Keratinocyte (primary cell): ENCODE measurements around the gene BIN2. TPM values are rescaled to one million over a fixed set of nuclear protein-coding genes. Genes with fewer than 3 reads are reported as not detected.

Experiments used
- DNase-seq: peaks from one replicate; pipeline ENCODE4 v3.0.0-alpha.2; 2011; ENCODE audit warnings: low read depth, missing footprints, low spot score
- FAIRE-seq: peaks from 2 replicates; lab custom pipeline; 2011; peaks lifted over from hg19 to GRCh38; lab: Jason Lieb, UNC
- H2AFZ ChIP-seq: 2 replicates; pipeline ENCODE4 v1.6.0; 2012; ENCODE audit warnings: low read length, control low read depth, inconsistent platforms; ENCODE audit not compliant: control insufficient read depth
- H3K27ac ChIP-seq: 2 replicates; pipeline ENCODE4 v1.5.1; 2011; ENCODE audit warnings: low read length; ENCODE audit not compliant: control insufficient read depth, insufficient read depth
- H3K27me3 ChIP-seq: 3 replicates; pipeline ENCODE4 v1.6.0; 2011; ENCODE audit warnings: low read length; ENCODE audit not compliant: control insufficient read depth, insufficient read depth; ENCODE audit errors: extremely low read depth
- H3K36me3 ChIP-seq, 2 experiments: 2 replicates in 1 of 2; 3 replicates in 1 of 2; pipeline ENCODE4 v1.5.1; 2011; ENCODE audit warnings: low read length in 2 of 2, mild to moderate bottlenecking in 1 of 2; ENCODE audit not compliant: control insufficient read depth in 2 of 2, insufficient read depth in 2 of 2; ENCODE audit errors: extremely low read depth in 1 of 2
- H3K4me1 ChIP-seq: 3 replicates; pipeline ENCODE4 v1.5.1; 2011; ENCODE audit warnings: low read length; ENCODE audit not compliant: control insufficient read depth, insufficient read depth; ENCODE audit errors: extremely low read depth
- H3K4me2 ChIP-seq: 3 replicates; pipeline ENCODE4 v1.6.0; 2011; ENCODE audit warnings: low read depth, low read length; ENCODE audit not compliant: control insufficient read depth, insufficient read depth; ENCODE audit errors: extremely low read depth
- H3K4me3 ChIP-seq, 3 experiments: fragments of 200-600 bp in 1 of 3; sonication (generic) in 1 of 3; 2 replicates in 2 of 3; 3 replicates in 1 of 3; pipeline ENCODE4 v1.5.1; 2011 to 2016; ENCODE audit warnings: low read length in 3 of 3, mild to moderate bottlenecking in 3 of 3, control low read depth in 2 of 3, inconsistent platforms in 1 of 3, low read depth in 1 of 3, mixed read lengths in 1 of 3, mixed run types in 1 of 3, moderate library complexity in 1 of 3; ENCODE audit not compliant: control insufficient read depth in 2 of 3, insufficient read depth in 2 of 3; ENCODE audit errors: extremely low read depth in 1 of 3
- H3K79me2 ChIP-seq: 2 replicates; pipeline ENCODE4 v1.6.0; 2012; ENCODE audit warnings: low read length; ENCODE audit not compliant: control insufficient read depth, insufficient read depth
- H3K9ac ChIP-seq: 3 replicates; pipeline ENCODE4 v1.6.0; 2011; ENCODE audit warnings: low read length; ENCODE audit not compliant: control insufficient read depth, insufficient read depth; ENCODE audit errors: extremely low read depth
- H3K9me1 ChIP-seq: 3 replicates; pipeline ENCODE4 v1.6.0; 2011; ENCODE audit warnings: low read length; ENCODE audit not compliant: control insufficient read depth, insufficient read depth; ENCODE audit errors: extremely low read depth
- H3K9me3 ChIP-seq: 2 replicates; pipeline ENCODE4 v1.5.1; 2012; ENCODE audit warnings: low read depth, low read length; ENCODE audit not compliant: control insufficient read depth
- H4K20me1 ChIP-seq: 3 replicates; pipeline ENCODE4 v1.6.0; 2011; ENCODE audit warnings: low read length; ENCODE audit not compliant: control insufficient read depth, insufficient read depth; ENCODE audit errors: extremely low read depth
- CTCF ChIP-seq, 3 experiments: IDR thresholded peaks in 1 of 3; conservative IDR thresholded peaks in 1 of 3; optimal IDR thresholded peaks in 1 of 3; 2 replicates in 2 of 3; 3 replicates in 1 of 3; pipeline versions ENCODE3 to v1.5.1; 2011; ENCODE audit warnings: low read length in 3 of 3, mild to moderate bottlenecking in 3 of 3, moderate library complexity in 2 of 3, control low read depth in 1 of 3, inconsistent platforms in 1 of 3; ENCODE audit not compliant: insufficient read depth in 2 of 3; ENCODE audit errors: extremely low read depth in 1 of 3
- EZH2 ChIP-seq: IDR thresholded peaks from one replicate; pipeline ENCODE4 v1.6.1; 2012; ENCODE audit warnings: inconsistent platforms, mild to moderate bottlenecking, low read length, moderate library complexity
- dilution Hi-C: fragments of 300-500 bp; cut with MboI; formaldehyde crosslinking; loops from one replicate; pipeline ENCODE4 v1.7.0; 2020; ENCODE audit warnings: low sequenced_read_pairs; ENCODE audit not compliant: extremely low pct_ligation_motif_present
- polyA plus RNA-seq, 5 experiments: library from polyadenylated mRNA; depleted of rRNA in 3 of 5; stranded (reverse) in 3 of 5; stranded (forward) in 1 of 5; unstranded in 1 of 5; fragments of >200 nt; gene quantifications; 1 replicate in 1 of 5; 2 replicates in 3 of 5; 3 replicates in 1 of 5; pipeline versions ENCODE4 v1.2.1 to v1.2.3, GENCODE V29; 2011 to 2012; ENCODE audit warnings: missing spikeins in 2 of 5, low read depth in 1 of 5, low replicate concordance in 1 of 5

BIN2 gene
- polyA plus RNA-seq, 1 donor (not counting 4 experiments of a cell fraction or from before 2014, with no cell fraction given), result not detected

DNA sequence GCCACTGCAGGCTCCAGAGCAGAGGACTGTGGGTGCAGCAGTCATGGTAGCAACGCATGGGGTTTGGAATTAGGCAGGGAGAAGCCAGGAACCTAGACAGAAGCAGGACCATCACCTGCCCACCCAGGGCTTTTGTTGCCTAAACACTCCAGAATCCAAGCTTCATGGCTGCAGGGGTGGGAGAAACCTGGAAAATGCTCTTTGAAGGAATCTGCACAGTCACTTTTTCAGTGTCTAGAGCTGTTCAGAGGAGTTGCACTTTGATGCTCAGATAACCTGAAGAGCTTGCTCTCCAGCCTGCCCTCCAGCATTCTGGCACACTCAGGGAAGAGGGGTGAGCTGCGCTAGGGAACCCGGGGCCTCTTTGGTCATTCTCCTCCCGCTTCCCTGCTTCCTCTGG is 24.1 kb upstream of the BIN2 start:
- no peak for DNase-seq
- dilution Hi-C loops, result no loop called here
- H3K27me3 ChIP-seq, result no peaks in the 10 kb centered on the region
- H3K4me1 ChIP-seq, result no peaks in the 10 kb centered on the region
- TF ChIP-seq CTCF (optimal IDR thresholded peaks at IDR 0.05 in 1 of 3, IDR thresholded peaks at IDR 0.05 in 1 of 3, conservative IDR thresholded peaks at IDR 0.05 in 1 of 3; ENCODE audit: extremely low read depth in 1 of 3, insufficient read depth in 2 of 3, low read length in 3 of 3) (no peak), EZH2 (no peak)
- peaks cover 0 to 2% of the 10 kb centered on the region in 2 experiments for H3K36me3 ChIP-seq
- no peak overlapping the region for H3K27ac ChIP-seq
- no peak for FAIRE-seq
- H3K4me3 ChIP-seq, result no peak overlapping the region
- no peak overlapping the region for H3K9ac ChIP-seq
- H3K9me1 ChIP-seq, result no peaks in the 10 kb centered on the region
- H3K9me3 ChIP-seq, result no peaks in the 10 kb centered on the region
- no peaks in the 10 kb centered on the region for H4K20me1 ChIP-seq
- no peaks in the 10 kb centered on the region for H3K79me2 ChIP-seq
- H3K4me2 ChIP-seq, result no peak overlapping the region
- no peak overlapping the region for H2AFZ ChIP-seq

DNA sequence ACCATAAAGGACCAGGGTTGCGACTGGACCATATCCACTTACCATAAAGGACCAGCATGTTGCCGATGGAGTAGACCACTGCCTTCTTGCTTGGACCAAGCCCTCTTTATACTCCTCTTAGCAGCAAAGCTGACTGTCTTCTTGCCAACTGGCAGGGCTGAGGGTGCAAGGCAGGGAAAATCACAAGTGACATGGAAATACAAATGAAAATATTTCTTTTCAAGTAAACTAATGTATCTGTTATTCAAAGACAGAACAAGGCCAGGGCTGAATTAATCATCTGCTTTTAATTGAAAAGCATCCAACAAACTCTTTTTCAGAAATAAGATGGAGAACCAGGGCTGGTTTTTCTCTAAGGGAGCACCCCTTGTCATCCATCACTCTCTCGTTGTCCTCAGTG is 22.6 kb upstream of the BIN2 start, which contains the start of gene CELA1:
TSS of gene CELA1 (minus strand) at position 99 of the 400 bp plus-strand sequence. CDS start at position 58, 41 bp downstream.
- DNase-seq (no peak), FAIRE-seq (no peak)
- Histone ChIP-seq H2AFZ (no peak within 1 kb of the TSS), H3K27ac (no peak within 1 kb of the TSS), H3K9me1 (no peaks in the 10 kb centered on the region), H3K79me2 (no peaks in the 10 kb centered on the region), H3K4me3 (no peak within 1 kb of the TSS), H4K20me1 (no peaks in the 10 kb centered on the region), H3K27me3 (no peaks in the 10 kb centered on the region), H3K4me2 (no peak within 1 kb of the TSS), H3K9ac (no peak within 1 kb of the TSS), H3K9me3 (no peaks in the 10 kb centered on the region), H3K4me1 (peaks cover 5% of the 10 kb centered on the region), H3K36me3 (no peaks in the 10 kb centered on the region)
- TF ChIP-seq CTCF (optimal IDR thresholded peaks at IDR 0.05 in 1 of 3, IDR thresholded peaks at IDR 0.05 in 1 of 3, conservative IDR thresholded peaks at IDR 0.05 in 1 of 3; ENCODE audit: extremely low read depth in 1 of 3, insufficient read depth in 2 of 3, low read length in 3 of 3) (no peak), EZH2 (no peak)
- dilution Hi-C loops, result no loop called here
